ENCODE data around the gene ALKBH5.

Gene ALKBH5

DNA sequence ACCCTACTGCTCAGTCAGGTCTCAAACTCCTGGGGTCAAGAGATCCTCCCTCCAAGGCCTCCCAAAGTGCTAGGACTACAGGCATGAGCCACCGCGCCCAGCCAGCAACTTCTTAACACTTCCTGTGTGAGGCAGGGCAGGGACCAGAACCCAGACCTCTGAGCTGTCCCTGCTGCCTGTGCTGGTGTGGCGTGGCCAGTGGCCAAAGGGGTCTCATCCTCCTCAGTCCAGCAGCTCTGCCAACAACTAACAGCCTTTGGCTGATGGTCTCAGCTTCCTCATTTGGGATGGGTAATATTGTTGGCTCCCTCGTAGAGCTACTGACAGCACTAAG lies 40.4 kb downstream of the ALKBH5 start:
- no peak for DNase-seq (ENCODE audit: low read depth)

DNA sequence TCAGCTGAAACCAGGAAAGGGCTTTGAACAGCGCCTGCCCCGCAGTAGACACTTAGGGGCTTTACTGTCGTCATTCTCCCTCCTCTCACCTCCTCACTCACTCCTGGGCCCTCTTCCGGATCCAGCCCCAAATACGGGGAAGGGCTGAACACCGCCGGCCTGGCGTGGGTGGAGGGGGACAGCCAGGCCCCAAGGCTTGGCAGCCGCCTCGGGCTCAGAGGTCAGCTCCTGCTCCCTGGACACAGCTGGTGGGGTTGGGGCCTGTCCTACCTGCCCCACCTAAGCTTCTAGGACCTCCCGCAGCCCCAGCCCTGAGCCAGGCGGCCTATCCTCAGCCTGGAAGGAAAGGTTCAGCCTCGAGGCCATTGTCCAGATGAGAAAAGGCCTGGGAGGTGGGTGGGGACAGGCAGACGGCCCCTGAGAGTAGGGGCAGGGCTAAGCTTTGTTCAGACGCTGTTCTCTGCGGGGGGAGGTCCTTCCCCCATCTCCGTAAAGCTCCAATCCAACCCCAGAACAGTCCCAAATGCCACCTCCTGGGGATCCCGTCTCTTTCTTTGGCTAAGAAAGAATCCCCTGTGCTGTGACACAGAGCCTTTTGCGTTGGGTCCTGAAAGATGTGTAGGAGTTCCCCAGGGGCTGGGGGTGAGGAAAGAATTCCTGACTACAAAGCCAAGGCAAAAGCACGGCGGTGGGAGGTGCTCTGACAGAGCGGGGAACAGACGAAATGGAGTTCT lies 40.9 kb downstream of the ALKBH5 start:
- DNase-seq (ENCODE audit: low read depth), result no peak

DNA sequence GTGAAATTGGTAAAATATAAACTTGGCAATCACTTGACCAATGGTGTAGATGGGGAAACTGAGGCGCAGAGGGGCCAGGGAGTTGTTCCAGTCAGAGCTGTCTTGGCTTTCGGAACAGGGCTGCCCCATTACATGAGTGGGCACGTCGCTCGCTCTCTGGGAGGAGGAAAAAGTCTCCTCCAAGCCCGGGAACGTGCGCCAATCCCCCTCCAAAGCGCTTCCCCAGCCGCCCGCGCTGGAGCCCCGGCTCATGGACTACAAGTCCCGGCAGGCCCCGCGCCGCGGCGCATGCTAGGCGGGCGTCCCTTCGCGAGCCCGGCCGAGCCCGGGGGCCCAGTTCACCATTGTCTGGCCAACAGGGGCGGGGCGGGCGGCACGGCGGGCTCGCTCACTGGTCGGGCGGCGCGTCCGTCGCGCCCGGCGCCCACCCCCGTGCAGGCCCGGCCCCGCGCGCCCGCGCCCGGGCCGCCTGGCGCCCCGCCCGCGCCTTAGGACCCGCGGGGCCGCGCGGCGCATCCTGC lies 41.6 kb downstream of the ALKBH5 start, which contains the start of gene LLGL1:
TSS of gene LLGL1 (plus strand) at position 515 of the 521 bp plus-strand sequence. CDS start 48 bp downstream, outside the sequence.
- peak; percentile 38 for DNase-seq (ENCODE audit: low read depth)

DNA sequence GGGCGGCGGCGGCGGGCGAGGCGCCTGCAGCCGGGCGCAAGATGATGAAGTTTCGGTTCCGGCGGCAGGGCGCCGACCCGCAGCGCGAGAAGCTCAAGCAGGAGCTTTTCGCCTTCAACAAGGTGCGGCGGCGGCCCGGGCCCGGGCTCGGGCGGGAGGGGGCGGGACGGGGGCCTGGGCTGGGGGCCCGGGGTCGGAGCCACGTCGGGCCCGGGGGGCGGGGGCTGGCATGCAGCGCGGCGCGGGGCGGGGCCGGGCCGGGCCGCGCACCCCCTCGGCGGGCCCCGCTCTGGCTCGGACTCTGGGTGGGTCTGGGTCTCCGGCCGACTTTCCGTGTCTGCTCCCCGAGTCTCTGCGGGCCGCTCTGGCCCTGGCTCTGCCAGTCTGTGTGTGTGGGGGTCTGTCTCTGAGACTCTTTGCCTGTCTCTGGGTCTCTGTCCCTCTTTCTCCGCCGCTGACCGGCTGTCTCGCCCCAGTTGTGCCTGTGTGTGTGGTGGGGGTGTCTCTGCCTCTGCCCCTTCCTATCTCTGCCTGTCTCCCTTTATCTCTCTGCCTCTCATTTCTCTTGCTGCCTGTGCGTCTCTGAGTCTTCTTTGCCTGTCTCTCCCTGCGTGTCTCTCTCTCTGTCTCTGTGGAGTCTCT lies 42.1 kb downstream of the ALKBH5 start:
- no peak for DNase-seq (ENCODE audit: low read depth)

DNA sequence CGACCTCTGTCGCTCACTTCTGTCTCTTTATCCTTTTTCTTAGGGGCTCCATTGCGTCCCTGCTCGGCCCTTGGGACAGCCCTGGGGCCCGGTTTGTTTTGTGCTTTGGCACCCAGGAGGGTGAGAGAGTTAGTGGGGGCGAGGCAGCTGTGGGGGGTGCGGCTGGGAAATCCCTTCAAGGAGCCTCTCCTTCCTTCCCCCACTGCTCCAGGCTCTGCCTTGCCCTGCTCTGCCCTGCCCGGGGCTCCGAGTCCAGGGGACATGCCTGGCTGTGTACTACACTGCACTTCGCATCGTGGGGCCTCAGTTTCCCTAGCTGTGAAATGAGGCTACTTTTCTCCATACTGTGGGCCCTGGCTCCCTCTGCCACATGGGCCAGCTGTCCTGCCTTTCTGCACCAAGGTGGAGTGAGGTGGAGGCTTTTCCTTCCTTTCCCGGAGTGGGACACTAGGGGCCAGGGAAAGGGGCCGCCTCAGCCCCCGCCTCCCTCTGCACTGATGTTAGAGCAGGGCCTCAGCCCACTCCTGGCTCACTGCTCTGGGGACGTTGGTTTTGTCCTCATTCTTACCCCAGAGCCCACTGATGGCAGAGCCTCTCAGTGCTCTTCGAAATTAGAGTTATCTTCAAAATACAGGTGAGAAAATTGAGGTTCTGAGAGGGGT lies 42.8 kb downstream of the ALKBH5 start:
- DNase-seq (ENCODE audit: low read depth), result no peak

DNA sequence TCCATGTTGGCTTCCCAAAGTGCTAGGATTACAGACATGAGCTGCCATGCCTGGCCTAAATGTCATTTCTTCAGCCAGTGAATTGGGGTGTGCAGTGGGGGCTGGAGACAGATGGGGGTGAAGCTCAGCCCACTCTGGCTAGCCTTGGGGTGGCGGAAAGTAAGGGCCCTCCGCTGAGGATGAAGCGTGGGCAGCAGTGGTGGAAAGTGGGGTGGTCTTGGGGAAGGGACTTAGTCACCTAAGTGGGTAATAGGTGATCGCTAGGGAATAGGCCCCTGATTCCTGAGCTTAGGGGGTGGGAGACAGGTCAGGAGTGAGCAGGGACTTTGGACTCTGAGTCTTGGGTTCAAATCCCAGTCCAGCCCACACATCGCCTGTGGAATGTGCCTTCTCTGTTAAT lies 44.0 kb downstream of the ALKBH5 start:
- no peak for DNase-seq (ENCODE audit: low read depth)

DNA sequence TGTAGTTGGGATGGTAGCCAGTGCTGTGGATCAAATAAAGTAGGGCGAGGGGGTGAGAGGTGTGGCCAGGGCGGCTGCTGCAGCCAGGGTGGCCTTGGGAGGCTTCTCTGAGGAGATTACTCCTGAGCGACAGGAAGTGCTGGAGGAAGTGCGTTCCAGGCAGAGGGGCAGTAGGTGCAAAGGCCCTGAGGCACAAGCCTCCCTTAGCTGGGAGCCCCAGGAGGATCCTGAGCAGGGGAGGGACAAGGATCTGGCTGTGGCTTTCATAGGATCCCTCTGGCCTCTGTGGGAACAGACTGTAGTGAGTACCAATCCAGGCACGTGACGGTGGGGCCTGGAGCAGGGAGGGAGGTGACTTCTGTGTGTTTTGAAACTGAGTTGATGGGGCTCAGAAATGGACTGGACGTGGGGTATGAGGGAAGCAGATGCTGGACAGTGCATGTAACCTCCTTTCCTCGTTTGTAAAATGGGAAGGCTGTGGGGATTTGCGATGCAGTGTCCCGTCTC lies 44.6 kb downstream of the ALKBH5 start:
- DNase-seq (ENCODE audit: low read depth), result no peak

DNA sequence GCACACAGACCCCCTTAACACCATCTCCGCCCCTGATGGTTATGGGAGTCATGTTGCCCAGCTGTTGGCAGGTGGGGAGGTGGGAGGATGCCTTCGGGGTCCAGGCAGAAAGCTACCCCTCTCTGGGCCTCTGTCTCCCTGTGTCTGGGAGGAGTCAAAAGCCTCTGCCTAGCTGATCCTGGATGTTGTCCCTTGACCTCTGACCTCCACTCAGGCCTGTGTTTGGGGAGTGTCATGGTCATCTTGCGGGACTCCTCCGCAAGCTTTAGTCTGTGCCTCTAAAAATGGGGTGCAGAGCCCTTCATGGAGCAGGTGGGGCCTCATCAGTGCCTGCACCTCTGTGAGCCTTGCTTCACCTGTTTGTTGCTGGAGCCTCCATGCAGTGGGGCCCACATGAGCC lies 45.6 kb downstream of the ALKBH5 start:
- no peak for DNase-seq (ENCODE audit: low read depth)

DNA sequence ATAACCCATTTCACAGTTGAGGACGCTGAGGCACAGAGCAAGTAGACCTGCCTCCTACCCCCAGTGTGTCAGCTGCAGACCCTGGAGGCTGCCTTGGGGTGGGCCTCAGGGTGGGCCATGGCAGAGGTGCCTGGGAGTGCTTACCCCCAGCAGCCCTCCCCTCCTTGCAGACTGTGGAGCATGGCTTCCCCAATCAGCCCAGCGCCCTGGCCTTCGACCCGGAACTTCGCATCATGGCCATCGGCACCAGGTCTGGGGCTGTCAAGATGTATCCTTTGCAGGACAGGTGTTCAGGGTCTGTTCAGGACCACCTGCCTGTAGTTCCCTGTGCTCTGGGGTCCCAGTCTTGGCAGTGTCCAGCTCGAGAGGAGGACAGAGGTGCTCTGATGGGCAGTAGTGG lies 46.1 kb downstream of the ALKBH5 start:
- DNase-seq (ENCODE audit: low read depth), result no peak

DNA sequence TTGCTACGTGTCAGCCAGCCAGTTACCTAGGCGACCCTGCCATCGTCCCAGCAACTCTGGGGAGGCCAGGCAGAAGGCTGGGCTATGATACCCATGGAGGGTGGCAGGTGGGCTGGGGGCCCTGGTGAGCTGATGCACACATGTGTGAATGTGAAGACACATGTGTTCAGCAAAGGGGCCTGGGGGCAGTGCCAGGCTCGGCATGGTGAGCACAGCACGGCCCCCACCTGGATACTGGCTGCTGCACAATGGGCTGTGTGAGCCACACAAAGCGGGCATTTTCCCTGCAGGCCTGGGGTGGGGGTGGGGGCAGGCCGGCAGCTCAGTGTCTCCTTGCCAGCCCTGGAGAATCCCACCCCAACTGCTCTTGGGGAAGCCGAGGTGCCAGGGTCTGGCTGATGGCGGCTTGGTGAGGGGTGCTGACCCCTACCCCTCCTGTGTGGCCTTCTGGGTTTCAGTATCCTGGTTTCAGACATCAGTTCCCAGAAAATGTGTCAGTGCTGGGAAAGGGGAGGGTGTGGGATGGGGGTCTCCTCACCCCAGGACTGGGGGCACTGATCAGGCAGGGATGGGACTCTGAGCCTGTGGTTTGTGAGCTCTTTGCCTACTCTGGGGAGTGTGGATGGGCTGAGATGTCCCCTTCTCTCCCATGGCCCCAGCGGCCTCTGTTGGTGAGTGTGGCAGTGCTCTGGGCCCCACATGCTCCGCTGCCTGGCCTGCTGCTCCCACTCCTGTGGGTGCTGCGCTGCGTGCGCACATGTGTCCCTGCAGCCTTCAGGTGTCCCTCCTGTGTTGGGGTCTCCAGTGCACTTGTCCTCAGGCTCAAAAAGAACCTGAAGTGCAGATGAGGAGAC lies 46.9 kb downstream of the ALKBH5 start:
- no peak for DNase-seq (ENCODE audit: low read depth)

DNA sequence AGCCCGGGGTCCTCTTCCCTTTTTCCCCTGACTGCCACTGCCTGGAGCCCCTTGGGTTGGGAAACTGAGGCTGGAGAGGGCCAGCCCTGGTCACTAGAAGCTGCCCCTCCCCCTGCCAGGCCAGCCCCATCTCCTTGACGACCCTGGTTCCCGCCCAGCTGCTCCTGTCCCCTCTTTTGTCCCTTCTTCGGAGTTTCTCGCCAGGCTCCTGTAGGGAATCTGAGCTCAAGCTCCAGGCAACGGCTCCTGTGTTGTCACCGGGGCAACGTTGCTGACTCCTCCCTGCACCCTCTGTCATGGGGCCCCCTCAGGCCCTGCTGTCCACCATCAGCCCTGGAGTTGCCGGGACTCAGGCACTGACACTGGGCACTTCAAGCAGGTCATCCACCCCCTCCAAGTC lies 47.5 kb downstream of the ALKBH5 start:
- DNase-seq (ENCODE audit: low read depth), result no peak

DNA sequence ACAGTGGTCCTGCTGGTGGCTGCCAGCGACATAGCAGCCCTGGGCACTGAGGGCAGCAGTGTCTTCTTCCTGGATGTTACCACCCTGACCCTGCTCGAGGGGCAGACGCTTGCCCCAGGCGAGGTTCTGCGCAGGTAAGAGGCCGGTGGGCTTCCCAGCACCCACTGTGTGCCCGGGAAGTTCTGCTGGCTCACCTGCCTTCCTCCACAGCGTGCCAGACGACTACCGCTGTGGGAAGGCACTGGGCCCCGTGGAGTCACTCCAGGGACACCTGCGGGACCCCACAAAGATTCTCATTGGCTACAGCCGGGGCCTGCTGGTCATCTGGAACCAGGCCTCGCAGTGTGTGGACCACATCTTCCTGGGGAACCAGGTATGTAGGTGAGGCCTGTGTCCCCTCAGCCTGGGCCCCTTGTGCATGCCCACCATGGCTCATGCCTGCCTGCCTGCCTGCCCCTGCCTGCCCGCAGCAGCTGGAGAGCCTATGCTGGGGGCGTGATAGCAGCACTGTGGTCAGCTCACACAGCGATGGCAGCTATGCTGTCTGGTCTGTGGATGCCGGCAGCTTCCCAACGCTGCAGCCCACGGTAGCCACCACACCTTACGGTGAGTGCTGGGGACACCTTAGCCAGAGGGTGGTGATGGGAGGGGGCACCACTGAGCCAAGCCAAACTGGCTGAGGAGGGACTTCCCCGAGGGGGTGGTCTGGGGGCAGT lies 50.3 kb downstream of the ALKBH5 start:
- DNase-seq (ENCODE audit: low read depth), result no peak

DNA sequence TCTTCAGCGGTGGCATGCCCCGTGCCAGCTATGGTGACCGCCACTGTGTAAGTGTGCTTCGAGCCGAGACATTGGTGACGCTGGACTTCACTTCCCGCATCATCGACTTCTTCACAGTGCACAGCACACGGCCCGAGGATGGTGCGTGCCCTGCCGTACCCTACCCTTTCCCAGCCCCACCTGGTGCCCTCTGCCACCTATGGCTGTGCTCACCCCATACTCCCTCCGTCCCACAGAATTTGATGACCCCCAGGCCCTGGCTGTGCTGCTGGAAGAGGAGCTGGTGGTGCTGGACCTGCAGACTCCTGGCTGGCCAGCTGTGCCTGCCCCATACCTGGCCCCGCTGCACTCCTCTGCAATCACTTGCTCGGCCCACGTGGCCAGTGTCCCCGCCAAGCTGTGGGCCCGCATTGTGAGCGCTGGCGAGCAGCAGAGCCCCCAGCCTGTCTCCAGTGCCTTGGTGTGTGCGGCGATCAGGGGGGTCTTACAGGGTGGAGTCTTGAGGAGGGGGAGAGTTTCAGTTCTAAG lies 51.3 kb downstream of the ALKBH5 start:
- DNase-seq (ENCODE audit: low read depth), result no peak

DNA sequence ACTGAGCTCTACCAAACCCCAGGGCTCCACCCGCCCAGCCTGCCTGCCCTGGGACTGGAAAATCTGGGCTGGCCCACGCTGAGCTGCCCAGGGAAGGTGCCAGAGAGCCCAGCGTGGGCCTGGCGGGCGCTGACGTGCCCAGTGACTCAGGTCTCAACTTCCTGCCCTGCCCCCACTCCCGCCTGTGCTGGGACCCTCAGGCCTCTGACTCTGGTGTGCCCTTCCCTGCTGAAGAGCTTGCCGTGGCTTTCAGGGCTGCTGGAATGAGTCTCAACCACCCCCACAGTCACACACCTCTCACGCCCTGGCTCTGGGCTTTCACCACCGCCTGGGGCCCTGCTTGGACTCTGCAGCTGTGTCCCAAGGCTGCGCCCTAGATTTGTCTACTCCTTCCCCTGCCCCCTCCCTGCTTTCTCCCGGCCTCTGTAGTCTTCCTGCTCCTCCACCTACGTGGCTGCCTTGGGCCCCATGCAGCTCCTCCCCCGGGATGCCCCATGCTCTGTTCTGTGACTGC lies 52.2 kb downstream of the ALKBH5 start:
- no peak for DNase-seq (ENCODE audit: low read depth)

DNA sequence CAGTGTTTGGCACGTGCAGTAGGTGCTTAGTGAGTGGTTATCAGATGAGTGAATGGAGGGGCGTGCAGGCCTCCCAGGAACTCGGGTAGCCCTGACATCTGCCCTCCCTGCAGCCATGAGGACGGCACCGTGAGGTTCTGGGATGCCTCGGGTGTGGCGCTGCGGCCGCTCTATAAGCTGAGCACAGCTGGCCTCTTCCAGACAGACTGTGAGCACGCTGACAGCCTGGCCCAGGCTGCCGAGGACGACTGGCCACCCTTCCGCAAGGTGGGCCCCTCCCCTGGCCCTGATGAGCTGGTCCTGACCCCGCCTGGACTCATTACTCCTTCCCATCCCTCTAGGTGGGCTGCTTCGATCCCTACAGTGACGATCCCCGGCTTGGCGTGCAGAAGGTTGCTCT lies 52.9 kb downstream of the ALKBH5 start:
- DNase-seq (ENCODE audit: low read depth), result no peak

DNA sequence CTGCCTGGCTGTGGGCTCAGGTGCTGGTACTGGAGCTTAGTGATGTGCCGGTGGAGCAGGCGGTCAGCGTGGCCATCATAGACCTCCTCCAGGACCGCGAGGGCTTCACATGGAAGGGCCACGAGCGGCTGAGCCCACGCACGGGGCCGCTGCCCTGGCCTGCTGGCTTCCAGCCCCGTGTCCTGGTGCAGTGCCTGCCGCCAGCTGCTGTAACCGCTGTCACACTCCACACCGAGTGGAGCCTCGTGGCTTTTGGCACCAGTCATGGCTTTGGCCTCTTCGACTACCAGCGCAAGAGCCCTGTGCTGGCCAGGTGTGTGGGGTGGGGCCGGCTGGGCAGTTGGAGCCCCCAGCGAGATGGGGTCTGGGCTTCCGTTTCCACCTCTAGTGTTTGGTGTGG lies 53.8 kb downstream of the ALKBH5 start:
- DNase-seq (ENCODE audit: low read depth), result no peak

DNA sequence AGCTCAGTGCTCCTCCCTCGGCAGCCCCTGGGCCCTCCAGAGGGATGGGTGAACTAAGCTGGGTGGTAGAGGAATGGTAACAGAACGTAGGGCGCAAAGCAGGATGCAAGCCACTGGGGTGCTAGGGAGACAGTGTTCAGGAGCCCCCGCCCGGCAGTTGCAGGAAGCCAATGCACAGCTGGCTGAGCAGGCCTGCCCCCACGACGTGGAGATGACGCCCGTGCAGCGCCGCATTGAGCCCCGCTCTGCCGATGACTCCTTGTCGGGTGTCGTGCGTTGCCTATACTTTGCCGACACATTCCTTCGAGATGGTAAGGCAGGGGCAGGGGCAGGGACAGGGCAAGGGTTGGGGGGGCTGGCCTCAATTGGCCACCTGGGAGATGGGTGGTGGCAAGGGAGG lies 54.7 kb downstream of the ALKBH5 start:
- no peak for DNase-seq (ENCODE audit: low read depth)

DNA sequence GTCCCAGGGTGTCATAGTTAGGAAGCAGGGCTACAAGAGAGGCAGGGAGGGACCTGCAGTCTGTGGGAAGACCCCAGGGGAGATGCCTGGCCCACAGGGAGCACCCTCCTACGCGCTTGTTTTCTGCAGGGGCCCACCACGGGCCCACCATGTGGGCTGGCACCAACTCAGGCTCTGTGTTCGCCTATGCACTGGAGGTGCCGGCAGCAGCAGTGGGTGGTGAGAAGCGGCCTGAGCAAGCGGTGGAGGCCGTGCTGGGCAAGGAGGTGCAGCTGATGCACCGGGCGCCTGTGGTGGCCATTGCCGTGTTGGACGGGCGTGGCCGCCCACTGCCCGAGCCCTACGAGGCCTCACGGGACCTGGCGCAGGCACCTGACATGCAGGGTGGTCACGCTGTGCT lies 56.8 kb downstream of the ALKBH5 start:
- DNase-seq (ENCODE audit: low read depth), result no peak

DNA sequence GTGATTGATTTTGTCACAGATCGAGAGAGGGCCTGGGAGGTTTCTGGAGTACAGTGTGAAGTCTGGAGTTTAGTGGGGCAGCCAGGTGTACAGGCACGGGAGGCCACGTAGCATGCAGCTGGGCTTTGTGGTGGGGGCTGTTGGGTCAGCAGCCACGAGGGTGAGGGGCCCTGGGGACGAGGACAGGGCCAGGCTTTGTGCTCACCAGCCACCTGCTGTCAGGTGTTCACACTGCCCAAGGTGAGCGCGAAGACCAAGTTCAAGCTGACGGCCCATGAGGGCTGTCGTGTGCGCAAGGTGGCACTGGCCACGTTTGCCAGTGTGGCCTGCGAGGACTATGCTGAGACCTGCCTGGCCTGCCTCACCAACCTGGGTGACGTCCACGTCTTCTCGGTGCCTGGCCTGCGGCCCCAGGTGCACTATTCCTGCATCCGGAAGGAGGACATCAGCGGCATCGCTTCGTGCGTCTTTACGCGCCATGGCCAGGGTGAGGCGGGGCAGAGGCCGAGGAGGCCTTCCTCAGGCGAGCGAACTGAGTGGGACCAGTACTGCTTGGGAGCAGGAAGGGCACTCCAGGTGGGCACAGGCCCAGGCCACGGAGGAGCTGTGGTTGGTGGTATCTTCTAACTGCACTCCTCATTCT lies 57.7 kb downstream of the ALKBH5 start:
- DNase-seq (ENCODE audit: low read depth), result no peak

DNA sequence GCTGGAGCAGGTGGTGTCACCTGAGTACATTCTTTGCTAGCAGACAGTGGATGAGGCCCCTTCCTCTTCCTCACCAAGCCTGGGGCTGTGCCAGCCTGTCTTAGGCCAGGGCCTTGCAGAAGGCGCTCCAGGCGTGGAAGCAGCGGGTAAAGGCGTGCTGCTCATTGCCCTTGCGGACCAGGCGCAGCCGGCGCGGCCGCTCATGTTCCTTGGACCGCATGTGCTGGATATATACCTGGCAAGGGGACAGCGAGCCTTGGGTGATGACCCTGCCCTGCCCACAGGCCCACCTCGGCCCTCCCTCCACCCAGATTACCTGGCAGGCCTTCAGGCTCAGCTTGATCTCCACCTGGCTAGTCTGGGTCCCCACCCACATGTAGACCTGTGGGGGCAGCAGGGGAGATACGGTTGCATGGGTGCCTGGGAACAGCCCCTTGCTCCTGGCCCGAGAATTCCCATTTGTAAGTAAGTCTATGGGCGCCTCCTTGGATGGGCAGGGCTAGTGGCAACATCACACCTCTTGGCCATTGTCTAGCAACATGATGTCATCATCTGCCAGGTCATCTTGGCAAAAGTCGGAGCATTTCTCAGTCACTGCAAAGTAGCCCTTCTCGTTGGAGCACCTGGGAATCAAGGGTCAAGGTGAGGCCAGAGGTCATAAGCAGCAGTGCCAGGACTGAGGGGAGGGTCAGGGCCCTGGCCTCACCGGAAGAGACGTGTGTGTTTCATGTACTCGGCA lies 61.6 kb downstream of the ALKBH5 start:
- DNase-seq (ENCODE audit: low read depth), result no peak
